ENCODE results near the gene KIF26A. TPM values are rescaled to one million over a fixed set of nuclear protein-coding genes. Genes with fewer than 3 reads are reported as not detected.

KIF26A gene
- total RNA-seq, 2 donors from 2014 or later: 2.0 to 3.9 TPM

GRCh38 chr14:104215706-104216334 lies 77.4 kb downstream of the KIF26A start:
- no peak overlapping the region for H3K4me3 ChIP-seq
- DNase-seq (ENCODE audit: low spot score) (no peak), ATAC-seq (ENCODE audit: insufficient number of reproducible peaks, low FRiP score, low read depth) (no peak)
- no peak for TF ChIP-seq CTCF (IDR thresholded peaks at IDR 0.05)
- no peaks in the 10 kb centered on the region for H3K4me1 ChIP-seq (ENCODE audit: control insufficient read depth in 1 of 2, low read depth in 2 of 2)
- H3K9me3 ChIP-seq: no peaks in the 10 kb centered on the region
- H3K27ac ChIP-seq: no peak overlapping the region
- no peaks in the 10 kb centered on the region for H3K27me3 ChIP-seq (replicated peaks; ENCODE audit: insufficient read depth)
- no peaks in the 10 kb centered on the region for H3K36me3 ChIP-seq

- Histone ChIP-seq H3K4me3 (no peak overlapping the region), H3K9me3 (no peaks in the 10 kb centered on the region), H3K4me1 (ENCODE audit: control insufficient read depth in 1 of 2, low read depth in 2 of 2) (no peaks in the 10 kb centered on the region), H3K36me3 (no peaks in the 10 kb centered on the region), H3K27me3 (replicated peaks; ENCODE audit: insufficient read depth) (no peaks in the 10 kb centered on the region), H3K27ac (no peak overlapping the region)
- TF ChIP-seq CTCF (IDR thresholded peaks at IDR 0.05): no peak
- ATAC-seq (ENCODE audit: insufficient number of reproducible peaks, low FRiP score, low read depth) (no peak), DNase-seq (ENCODE audit: low spot score) (no peak)
Observed at GRCh38 chr14:104216457-104216856, 78.1 kb downstream of the KIF26A start.

- Histone ChIP-seq H3K27ac (no peak overlapping the region), H3K36me3 (no peaks in the 10 kb centered on the region), H3K4me1 (ENCODE audit: control insufficient read depth in 1 of 2, low read depth in 2 of 2) (no peaks in the 10 kb centered on the region), H3K9me3 (no peaks in the 10 kb centered on the region), H3K27me3 (replicated peaks; ENCODE audit: insufficient read depth) (no peaks in the 10 kb centered on the region), H3K4me3 (no peak overlapping the region)
- no peak for ATAC-seq (ENCODE audit: insufficient number of reproducible peaks, low FRiP score, low read depth)
- TF ChIP-seq CTCF (IDR thresholded peaks at IDR 0.05): no peak
- no peak for DNase-seq (ENCODE audit: low spot score)
Observed at GRCh38 chr14:104217486-104218360, 79.3 kb downstream of the KIF26A start.

GRCh38 chr14:104218361-104219180 lies 80.2 kb downstream of the KIF26A start:
- Histone ChIP-seq H3K27ac (no peak overlapping the region), H3K27me3 (replicated peaks; ENCODE audit: insufficient read depth) (no peaks in the 10 kb centered on the region), H3K4me1 (ENCODE audit: control insufficient read depth in 1 of 2, low read depth in 2 of 2) (no peaks in the 10 kb centered on the region), H3K9me3 (no peaks in the 10 kb centered on the region), H3K36me3 (no peaks in the 10 kb centered on the region), H3K4me3 (no peak overlapping the region)
- ATAC-seq (ENCODE audit: insufficient number of reproducible peaks, low FRiP score, low read depth) (no peak), DNase-seq (ENCODE audit: low spot score) (no peak)
- no peak for TF ChIP-seq CTCF (IDR thresholded peaks at IDR 0.05)

GRCh38 chr14:104219731-104220214 lies 81.4 kb downstream of the KIF26A start:
- Histone ChIP-seq H3K27me3 (replicated peaks; ENCODE audit: insufficient read depth) (no peaks in the 10 kb centered on the region), H3K4me1 (ENCODE audit: control insufficient read depth in 1 of 2, low read depth in 2 of 2) (no peaks in the 10 kb centered on the region), H3K36me3 (no peaks in the 10 kb centered on the region), H3K4me3 (no peak overlapping the region), H3K9me3 (no peaks in the 10 kb centered on the region), H3K27ac (no peak overlapping the region)
- ATAC-seq (ENCODE audit: insufficient number of reproducible peaks, low FRiP score, low read depth): no peak
- DNase-seq (ENCODE audit: low spot score): no peak
- no peak for TF ChIP-seq CTCF (IDR thresholded peaks at IDR 0.05)

All from thoracic aorta (tissue), 2 donors.